Keratinocyte (primary cell): ENCODE data around the gene ZC3H14. TPM values are rescaled to one million over a fixed set of nuclear protein-coding genes. Genes with fewer than 3 reads are reported as not detected.
A peak's percentile ranks its signal among the peaks of the same experiment; 100 is the strongest.

ENCODE experiments used
- DNase-seq: peaks from one replicate; pipeline ENCODE4 v3.0.0-alpha.2; 2011; ENCODE audit warnings: low read depth, missing footprints, low spot score
- FAIRE-seq: peaks from 2 replicates; lab custom pipeline; 2011; peaks lifted over from hg19 to GRCh38; lab: Jason Lieb, UNC
- H2AFZ ChIP-seq: 2 replicates; pipeline ENCODE4 v1.6.0; 2012; ENCODE audit warnings: low read length, control low read depth, inconsistent platforms; ENCODE audit not compliant: control insufficient read depth
- H3K27ac ChIP-seq: 2 replicates; pipeline ENCODE4 v1.5.1; 2011; ENCODE audit warnings: low read length; ENCODE audit not compliant: control insufficient read depth, insufficient read depth
- H3K27me3 ChIP-seq: 3 replicates; pipeline ENCODE4 v1.6.0; 2011; ENCODE audit warnings: low read length; ENCODE audit not compliant: control insufficient read depth, insufficient read depth; ENCODE audit errors: extremely low read depth
- H3K36me3 ChIP-seq, 2 experiments: 2 replicates in 1 of 2; 3 replicates in 1 of 2; pipeline ENCODE4 v1.5.1; 2011; ENCODE audit warnings: low read length in 2 of 2, mild to moderate bottlenecking in 1 of 2; ENCODE audit not compliant: control insufficient read depth in 2 of 2, insufficient read depth in 2 of 2; ENCODE audit errors: extremely low read depth in 1 of 2
- H3K4me1 ChIP-seq: 3 replicates; pipeline ENCODE4 v1.5.1; 2011; ENCODE audit warnings: low read length; ENCODE audit not compliant: control insufficient read depth, insufficient read depth; ENCODE audit errors: extremely low read depth
- H3K4me2 ChIP-seq: 3 replicates; pipeline ENCODE4 v1.6.0; 2011; ENCODE audit warnings: low read depth, low read length; ENCODE audit not compliant: control insufficient read depth, insufficient read depth; ENCODE audit errors: extremely low read depth
- H3K4me3 ChIP-seq, 3 experiments: fragments of 200-600 bp in 1 of 3; sonication (generic) in 1 of 3; 2 replicates in 2 of 3; 3 replicates in 1 of 3; pipeline ENCODE4 v1.5.1; 2011 to 2016; ENCODE audit warnings: low read length in 3 of 3, mild to moderate bottlenecking in 3 of 3, control low read depth in 2 of 3, inconsistent platforms in 1 of 3, low read depth in 1 of 3, mixed read lengths in 1 of 3, mixed run types in 1 of 3, moderate library complexity in 1 of 3; ENCODE audit not compliant: control insufficient read depth in 2 of 3, insufficient read depth in 2 of 3; ENCODE audit errors: extremely low read depth in 1 of 3
- H3K79me2 ChIP-seq: 2 replicates; pipeline ENCODE4 v1.6.0; 2012; ENCODE audit warnings: low read length; ENCODE audit not compliant: control insufficient read depth, insufficient read depth
- H3K9ac ChIP-seq: 3 replicates; pipeline ENCODE4 v1.6.0; 2011; ENCODE audit warnings: low read length; ENCODE audit not compliant: control insufficient read depth, insufficient read depth; ENCODE audit errors: extremely low read depth
- H3K9me1 ChIP-seq: 3 replicates; pipeline ENCODE4 v1.6.0; 2011; ENCODE audit warnings: low read length; ENCODE audit not compliant: control insufficient read depth, insufficient read depth; ENCODE audit errors: extremely low read depth
- H3K9me3 ChIP-seq: 2 replicates; pipeline ENCODE4 v1.5.1; 2012; ENCODE audit warnings: low read depth, low read length; ENCODE audit not compliant: control insufficient read depth
- H4K20me1 ChIP-seq: 3 replicates; pipeline ENCODE4 v1.6.0; 2011; ENCODE audit warnings: low read length; ENCODE audit not compliant: control insufficient read depth, insufficient read depth; ENCODE audit errors: extremely low read depth
- EZH2 ChIP-seq: IDR thresholded peaks from one replicate; pipeline ENCODE4 v1.6.1; 2012; ENCODE audit warnings: inconsistent platforms, mild to moderate bottlenecking, low read length, moderate library complexity
- dilution Hi-C: fragments of 300-500 bp; cut with MboI; formaldehyde crosslinking; loops from one replicate; pipeline ENCODE4 v1.7.0; 2020; ENCODE audit warnings: low sequenced_read_pairs; ENCODE audit not compliant: extremely low pct_ligation_motif_present
- polyA plus RNA-seq, 5 experiments: library from polyadenylated mRNA; depleted of rRNA in 3 of 5; stranded (reverse) in 3 of 5; stranded (forward) in 1 of 5; unstranded in 1 of 5; fragments of >200 nt; gene quantifications; 1 replicate in 1 of 5; 2 replicates in 3 of 5; 3 replicates in 1 of 5; pipeline versions ENCODE4 v1.2.1 to v1.2.3, GENCODE V29; 2011 to 2012; ENCODE audit warnings: missing spikeins in 2 of 5, low read depth in 1 of 5, low replicate concordance in 1 of 5
- TF ChIP-seq, protein P1 (sequence below), 3 experiments: IDR thresholded peaks in 1 of 3; conservative IDR thresholded peaks in 1 of 3; optimal IDR thresholded peaks in 1 of 3; 2 replicates in 2 of 3; 3 replicates in 1 of 3; pipeline versions ENCODE3 to v1.5.1; 2011; ENCODE audit warnings: low read length in 3 of 3, mild to moderate bottlenecking in 3 of 3, moderate library complexity in 2 of 3, control low read depth in 1 of 3, inconsistent platforms in 1 of 3; ENCODE audit not compliant: insufficient read depth in 2 of 3; ENCODE audit errors: extremely low read depth in 1 of 3

Gene ZC3H14
- polyA plus RNA-seq, 1 donor (not counting 4 experiments of a cell fraction or from before 2014, with no cell fraction given) = 129 TPM

DNA sequence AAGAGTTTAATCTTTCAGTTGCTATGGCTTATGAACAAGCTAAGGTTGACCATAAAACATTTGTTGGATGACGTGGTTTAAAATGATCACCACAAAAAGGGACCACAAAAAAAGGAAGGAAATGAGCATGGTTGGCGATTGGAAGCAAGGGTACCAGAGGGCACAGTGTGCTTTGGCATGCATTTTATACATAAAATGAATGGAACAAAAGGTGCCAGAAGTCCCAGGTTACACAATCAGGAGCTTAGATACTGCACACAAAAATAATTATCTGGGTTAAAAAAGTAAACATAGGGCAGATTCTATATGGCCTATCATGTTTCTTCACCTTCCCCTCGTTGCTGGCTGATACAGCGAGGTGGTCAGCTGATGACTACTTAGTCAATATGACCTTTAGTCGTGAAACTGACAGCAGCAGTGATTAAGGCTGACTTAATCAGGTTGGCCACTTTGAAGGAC lies 50.7 kb downstream of the ZC3H14 start:
- peak overlapping the region; percentile 15 for H3K9ac ChIP-seq
- H3K4me3 ChIP-seq = peak overlapping the region in 1 of 3 experiments; percentile 11
- peak overlapping the region; percentile 35 for H3K27ac ChIP-seq
- no peaks in the 10 kb centered on the region for H3K9me3 ChIP-seq
- H2AFZ ChIP-seq = no peak overlapping the region
- H3K27me3 ChIP-seq = no peaks in the 10 kb centered on the region
- no peak for TF ChIP-seq EZH2
- TF ChIP-seq, protein P1, sequence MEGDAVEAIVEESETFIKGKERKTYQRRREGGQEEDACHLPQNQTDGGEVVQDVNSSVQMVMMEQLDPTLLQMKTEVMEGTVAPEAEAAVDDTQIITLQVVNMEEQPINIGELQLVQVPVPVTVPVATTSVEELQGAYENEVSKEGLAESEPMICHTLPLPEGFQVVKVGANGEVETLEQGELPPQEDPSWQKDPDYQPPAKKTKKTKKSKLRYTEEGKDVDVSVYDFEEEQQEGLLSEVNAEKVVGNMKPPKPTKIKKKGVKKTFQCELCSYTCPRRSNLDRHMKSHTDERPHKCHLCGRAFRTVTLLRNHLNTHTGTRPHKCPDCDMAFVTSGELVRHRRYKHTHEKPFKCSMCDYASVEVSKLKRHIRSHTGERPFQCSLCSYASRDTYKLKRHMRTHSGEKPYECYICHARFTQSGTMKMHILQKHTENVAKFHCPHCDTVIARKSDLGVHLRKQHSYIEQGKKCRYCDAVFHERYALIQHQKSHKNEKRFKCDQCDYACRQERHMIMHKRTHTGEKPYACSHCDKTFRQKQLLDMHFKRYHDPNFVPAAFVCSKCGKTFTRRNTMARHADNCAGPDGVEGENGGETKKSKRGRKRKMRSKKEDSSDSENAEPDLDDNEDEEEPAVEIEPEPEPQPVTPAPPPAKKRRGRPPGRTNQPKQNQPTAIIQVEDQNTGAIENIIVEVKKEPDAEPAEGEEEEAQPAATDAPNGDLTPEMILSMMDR (optimal IDR thresholded peaks at IDR 0.05 in 1 of 3, IDR thresholded peaks at IDR 0.05 in 1 of 3, conservative IDR thresholded peaks at IDR 0.05 in 1 of 3; ENCODE audit: extremely low read depth in 1 of 3, insufficient read depth in 2 of 3, low read length in 3 of 3) = no peak
- peak overlapping the region; percentile 31 for H3K4me2 ChIP-seq
- H4K20me1 ChIP-seq = no peaks in the 10 kb centered on the region
- FAIRE-seq = peak; percentile 41
- H3K4me1 ChIP-seq = peaks cover 51% of the 10 kb centered on the region
- dilution Hi-C loops = no loop called here
- no peaks in the 10 kb centered on the region for H3K79me2 ChIP-seq
- H3K36me3 ChIP-seq = peaks cover 14 to 23% of the 10 kb centered on the region in 2 experiments
- no peaks in the 10 kb centered on the region for H3K9me1 ChIP-seq
- no peak for DNase-seq

DNA sequence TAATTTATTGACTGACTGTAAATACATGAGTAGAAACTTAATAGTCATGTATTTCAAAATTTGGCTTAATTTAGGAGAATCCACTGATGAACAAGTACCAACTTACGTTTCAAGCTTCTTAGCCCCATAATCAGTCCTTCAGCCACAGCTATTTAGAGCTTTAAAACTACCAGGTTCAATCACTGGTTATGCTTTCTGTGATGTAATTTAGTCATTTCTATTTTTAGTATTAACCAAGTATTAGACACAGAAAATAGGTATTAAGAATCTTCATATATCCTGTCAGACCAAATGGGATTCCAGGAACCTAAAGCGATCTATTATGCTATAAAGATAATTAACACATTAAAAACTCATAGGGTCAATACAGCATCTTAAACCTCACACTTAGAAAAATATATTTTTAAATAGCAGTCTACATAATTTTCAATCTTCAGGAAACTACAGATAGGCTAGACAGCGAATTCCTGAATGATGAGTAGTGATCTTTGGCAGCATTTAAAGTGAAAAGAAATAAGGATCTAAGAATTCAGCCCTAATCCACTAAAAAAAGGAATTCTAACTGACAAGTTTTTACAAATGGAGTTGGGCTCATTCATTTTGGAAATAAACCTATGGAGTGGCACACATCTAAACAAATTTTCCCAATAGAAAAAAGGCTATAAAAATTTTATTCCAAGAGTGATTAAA lies 51.5 kb downstream of the ZC3H14 start:
- peak overlapping the region; percentile 35 for H3K27ac ChIP-seq

More for the DNA sequence above, 51.5 kb downstream of the ZC3H14 start:
- Histone ChIP-seq H3K9me1 (no peaks in the 10 kb centered on the region), H3K79me2 (no peaks in the 10 kb centered on the region), H3K4me1 (peaks cover 51% of the 10 kb centered on the region), H3K4me2 (peak overlapping the region; percentile 31), H3K27me3 (no peaks in the 10 kb centered on the region), H4K20me1 (no peaks in the 10 kb centered on the region), H3K9ac (peak overlapping the region; percentile 15), H3K4me3 (peak overlapping the region in 2 of 3 experiments; percentile 9 to 11), H3K9me3 (no peaks in the 10 kb centered on the region), H2AFZ (no peak overlapping the region), H3K36me3 (peaks cover 12 to 20% of the 10 kb centered on the region in 2 experiments)
- FAIRE-seq = no peak
- no peak for TF ChIP-seq EZH2
- no peak for DNase-seq
- dilution Hi-C loops = no loop called here
